ENCODE results near the gene SH2B2.
"Not testable (repeated sequence)": the region's sequence is repeated elsewhere in the genome, so short reads cannot be mapped to it uniquely, and the experiment has no call there.

SH2B2 gene

DNA sequence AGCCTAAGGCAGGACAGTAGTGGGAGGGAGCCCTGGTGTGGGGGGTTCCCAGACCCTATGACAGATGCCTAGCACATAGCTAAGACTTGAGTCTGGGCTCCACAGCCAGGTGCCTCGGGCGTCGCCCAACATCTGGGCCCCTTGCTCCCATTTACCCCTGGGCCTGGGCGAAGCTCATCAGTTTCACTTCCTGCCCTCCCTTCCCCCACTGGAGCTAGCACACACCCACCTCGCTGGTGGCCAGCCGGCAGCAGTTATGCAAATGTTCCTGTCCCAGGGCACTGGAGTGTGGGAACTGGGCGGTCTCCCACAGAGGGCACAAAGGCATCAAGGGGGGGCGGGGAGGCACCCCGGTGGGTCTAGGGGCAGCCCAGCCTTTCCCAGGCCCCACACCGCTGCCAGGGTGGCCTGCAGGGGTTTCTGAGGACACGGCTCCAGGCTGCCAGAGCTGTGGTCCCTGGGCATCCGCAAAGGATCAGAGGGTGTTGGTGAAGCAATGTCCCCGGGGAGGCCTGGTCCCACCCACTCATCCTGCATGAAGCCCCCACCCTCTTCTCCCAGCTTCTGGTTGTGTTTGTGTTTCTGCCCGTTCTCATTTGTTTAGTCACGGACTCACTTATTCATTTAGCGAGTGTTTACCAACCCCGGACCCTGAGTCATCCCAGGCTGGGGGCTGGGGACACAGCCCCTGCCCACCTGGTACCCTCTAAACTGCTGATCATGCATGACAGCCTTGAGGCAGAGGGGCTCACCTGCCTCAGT is 20.4 kb downstream of the SH2B2 start:
- DNase-seq (ENCODE audit: low spot score) = no peak

DNA sequence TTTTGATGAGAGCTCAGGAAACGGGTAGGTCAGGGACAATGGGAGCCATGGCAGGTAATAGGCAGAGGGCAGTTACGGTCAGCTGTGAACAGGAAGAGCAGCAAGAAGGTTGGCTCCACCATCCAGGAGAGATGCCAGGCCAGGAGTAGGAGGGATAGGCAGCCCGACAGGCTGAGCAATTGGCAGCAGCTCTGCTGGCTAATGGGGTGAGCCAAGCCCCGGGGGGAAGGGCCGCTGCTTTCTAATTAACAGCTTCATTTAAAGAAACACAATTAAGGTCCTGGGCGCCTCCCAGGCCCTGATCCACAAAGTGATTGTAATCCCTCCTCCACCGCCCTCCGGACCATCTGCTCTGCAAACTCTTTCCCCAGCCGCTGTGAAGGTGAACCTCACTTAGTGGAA is 23.7 kb downstream of the SH2B2 start:
- peak; percentile 44 for DNase-seq (ENCODE audit: low spot score)

DNA sequence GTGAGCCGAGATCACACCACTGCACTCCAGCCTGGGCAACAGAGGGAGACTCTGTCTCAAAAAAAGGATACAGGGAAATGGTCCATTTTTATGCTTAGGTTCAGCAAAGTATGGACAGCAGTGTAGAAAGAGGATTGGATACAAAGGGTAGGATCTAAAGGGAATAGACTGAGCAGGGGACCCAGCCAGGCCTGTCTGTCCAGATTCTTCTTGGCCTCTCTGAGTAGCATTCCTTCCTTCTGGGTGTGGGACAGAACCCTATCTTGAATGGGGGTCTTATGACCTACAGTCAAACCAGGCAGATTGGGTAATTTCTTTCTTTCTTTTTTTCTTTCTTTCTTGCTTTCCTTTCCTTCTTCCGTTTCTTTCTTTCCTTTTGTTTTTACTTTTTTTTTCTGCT is 25.6 kb downstream of the SH2B2 start:
- no peak for DNase-seq (ENCODE audit: low spot score)

DNA sequence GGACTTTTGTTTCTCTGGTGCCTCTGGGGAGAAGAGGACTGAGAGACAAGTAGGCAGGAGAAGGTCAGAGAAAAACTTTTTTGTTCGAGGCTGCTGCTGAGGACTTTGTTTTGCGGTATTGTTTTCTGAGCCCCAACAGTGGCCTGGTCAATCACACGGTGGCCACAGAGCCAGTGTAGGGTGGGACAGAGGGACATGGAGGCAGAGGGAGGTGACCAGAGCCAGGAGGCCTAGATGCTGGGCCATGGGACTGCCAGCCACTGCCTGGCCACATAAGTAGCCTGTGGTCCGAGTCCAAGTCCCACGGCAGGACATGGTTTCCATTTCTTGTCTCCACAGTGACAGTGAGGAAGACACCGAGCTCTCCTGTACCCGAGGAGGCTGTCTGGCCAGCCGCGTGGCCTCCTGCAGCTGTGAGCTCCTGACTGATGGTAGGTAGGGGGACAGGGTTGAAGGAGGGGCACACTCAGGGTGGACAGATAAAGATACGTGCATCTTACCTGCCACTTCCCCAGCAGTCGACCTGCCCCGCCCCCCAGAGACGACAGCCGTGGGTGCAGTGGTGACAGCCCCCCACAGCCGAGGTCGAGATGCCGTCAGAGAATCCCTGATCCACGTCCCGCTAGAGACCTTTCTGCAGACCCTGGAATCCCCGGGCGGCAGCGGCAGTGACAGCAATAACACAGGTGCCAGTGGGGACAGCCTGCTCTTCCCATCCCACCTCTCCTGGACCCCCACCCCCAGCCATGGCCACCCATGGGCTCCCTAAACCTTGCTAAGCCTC is 27.5 kb downstream of the SH2B2 start:
- no peak for DNase-seq (ENCODE audit: low spot score)

DNA sequence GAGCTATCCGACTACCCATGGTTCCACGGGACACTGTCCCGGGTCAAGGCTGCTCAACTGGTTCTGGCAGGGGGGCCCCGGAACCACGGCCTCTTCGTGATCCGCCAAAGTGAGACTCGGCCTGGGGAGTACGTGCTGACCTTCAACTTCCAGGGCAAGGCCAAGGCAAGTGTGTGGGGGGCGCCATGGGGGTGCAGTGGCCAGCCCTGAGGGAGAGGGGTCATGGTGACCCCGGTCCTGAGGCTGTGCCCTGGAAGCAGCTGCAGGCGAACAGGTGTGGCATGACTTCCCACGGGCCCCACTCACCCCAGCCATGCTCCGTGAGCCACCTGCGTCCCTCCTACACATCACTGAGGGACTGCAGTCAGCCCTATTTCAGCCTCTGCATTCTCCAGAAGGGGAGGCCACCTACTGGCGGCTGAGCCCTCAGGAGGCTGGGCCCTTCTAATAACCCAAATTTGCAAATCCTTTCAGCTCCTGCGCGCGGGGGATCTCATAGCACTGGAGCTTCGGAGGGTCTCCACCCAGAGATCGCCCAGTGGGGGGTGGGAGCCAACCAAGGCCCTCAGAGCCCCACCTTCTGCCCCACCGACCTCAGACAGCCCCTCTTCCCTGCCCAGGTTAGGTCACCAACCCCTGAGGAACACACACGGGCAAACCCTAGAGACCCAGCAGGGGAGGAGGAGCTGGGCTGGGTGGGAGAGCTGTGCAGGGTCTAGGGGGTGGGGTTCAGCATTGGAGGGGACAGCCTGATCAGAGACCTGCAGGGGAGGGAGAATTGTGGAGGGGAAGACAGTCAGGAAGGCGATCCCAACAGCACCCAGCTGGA is 30.8 kb downstream of the SH2B2 start:
- no peak for DNase-seq (ENCODE audit: low spot score)

DNA sequence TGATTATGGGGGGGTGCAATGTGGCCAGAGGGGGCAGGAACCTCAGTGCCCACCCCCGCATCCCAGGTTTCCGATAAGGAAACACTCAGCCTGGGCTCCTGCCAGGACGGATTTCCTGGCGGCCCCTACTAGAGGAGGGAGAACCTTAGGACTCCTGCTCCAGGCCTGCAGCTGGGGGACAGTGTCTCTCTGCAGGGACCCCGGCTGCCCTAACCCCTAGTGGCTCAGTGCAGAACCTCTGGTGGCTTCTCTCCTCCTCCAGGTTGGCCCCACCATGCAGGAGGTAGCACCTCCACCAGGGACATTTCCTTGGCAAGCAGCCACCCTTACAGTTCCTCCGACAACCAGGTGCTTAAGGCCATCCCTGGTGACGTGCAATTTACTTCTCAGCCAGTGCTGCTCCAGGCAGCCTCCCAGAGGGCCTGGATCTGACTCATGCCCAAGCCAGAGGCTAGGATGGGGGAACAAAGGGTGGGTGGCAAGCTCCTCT is 31.9 kb downstream of the SH2B2 start:
- DNase-seq (ENCODE audit: low spot score) = no peak

DNA sequence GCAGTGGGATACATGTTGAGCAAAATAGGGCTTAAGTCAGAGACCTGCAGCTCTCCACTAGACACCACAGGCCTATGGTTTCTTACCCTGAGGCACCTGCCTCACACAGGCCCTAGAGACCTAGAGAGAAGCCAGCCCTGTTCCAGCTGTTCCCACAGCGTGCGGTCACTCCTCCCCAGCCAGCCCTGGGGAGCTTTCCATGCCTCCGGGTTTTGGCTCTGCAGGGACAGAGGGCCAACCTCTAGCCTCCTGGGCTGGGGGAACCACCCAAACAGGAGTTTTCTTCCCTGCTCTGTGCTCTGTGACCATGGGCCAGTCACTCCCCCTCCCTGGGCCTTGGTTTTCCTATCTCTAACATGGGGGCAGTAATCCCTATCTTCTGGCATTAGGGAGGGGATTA is 33.0 kb downstream of the SH2B2 start:
- no peak for DNase-seq (ENCODE audit: low spot score)

DNA sequence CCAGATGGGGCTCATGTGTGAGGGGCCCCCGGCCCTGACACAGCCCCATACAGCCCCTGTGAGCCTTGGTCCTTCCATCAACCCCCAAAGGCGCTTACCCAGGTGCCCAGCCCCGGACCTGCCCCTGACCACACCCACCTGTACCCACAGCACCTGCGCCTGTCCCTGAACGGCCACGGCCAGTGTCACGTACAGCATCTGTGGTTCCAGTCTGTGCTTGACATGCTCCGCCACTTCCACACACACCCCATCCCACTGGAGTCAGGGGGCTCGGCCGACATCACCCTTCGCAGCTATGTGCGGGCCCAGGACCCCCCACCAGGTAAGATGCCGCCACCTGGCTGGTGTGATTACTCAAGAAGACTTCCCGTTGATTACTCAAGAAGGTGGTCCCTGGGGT is 33.5 kb downstream of the SH2B2 start:
- DNase-seq (ENCODE audit: low spot score) = no peak

DNA sequence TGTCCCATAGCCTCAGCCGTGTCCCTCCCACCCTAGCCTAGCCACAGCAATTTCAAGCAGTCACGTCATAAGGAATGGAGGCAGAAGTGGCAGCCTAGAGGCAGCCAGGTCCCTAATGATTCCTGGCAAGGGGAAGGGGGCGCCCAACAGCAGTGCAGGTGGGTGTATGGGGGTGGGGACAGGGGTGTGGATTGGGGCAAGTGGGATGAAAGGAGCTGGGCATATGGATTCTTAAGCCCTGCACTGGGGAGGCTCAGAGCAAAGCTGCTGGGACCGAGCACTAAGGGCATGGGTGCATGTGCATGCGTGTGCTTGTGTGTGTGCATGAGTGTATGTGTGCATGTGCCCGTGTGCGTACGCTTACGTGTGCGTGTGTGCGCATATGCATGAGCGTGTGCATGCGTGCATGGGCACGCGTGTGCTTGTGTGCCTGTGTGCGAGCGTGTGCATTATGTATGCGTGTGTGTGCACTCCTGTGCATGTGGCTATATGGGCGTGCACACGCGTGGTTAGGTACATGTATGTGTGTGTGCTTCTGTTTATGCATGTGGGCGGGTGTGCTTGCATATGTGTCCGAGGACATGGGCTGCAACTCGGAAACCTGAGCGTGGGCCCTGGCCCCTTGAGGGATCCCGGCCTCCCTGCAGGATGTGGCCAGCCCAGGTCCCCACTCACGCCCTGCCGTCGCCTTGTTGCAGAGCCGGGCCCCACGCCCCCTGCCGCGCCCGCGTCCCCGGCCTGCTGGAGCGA is 34.1 kb downstream of the SH2B2 start:
- no peak for DNase-seq (ENCODE audit: low spot score)

DNA sequence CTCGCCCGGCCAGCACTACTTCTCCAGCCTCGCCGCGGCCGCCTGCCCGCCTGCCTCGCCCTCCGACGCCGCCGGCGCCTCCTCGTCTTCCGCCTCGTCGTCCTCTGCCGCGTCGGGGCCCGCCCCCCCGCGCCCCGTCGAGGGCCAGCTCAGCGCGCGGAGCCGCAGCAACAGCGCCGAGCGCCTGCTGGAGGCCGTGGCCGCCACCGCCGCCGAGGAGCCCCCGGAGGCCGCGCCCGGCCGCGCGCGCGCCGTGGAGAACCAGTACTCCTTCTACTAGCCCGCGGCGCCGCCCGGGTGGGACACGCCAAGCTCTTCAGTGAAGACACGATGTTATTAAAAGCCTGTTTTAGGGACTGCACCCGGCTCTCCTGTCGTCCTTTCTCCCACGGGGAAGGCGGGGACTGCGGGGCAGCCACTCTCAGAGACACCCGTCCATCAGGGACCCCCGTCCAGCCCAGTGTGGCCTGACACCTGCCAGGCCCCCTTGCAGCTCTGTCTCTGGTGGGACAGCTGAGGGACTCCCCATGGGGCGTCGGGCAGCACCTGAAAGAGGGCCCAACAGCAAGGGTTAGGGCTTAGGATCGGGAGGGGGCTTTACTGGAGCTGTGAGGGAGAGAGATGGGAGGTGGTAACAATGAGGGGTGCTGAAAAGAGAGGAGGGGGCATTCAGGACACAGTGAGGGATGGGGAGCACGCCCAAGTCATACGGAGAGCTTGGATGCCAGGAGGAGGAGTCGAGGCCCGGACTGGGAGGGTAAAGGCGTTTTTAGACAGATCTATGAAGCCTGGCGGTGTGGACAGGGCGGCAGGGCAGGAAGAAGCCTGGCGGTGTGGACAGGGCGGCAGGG is 34.9 kb downstream of the SH2B2 start:
- no peak for DNase-seq (ENCODE audit: low spot score)

DNA sequence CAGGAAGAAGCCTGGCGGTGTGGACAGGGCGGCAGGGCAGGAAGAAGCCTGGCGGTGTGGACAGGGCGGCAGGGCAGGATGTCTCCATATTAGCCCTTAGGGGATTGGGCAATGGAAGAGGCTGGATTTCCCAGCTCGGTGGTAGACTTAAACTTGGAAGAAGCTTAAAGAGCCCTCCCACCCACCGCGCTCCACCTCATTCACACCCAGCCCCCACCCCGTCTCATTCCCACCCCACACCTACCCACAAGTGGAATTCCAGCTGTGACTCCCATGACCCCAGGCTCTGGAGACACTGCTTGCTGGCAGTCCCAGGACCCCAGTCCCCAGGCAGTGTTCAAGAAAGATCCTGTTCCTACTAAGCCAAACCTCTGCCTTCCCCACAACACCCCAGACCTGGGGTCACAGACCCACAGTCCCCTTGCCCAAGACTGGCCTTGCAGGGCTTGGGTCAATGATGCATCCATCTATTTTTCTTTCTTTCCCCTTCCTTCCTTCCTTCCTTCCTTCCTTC is 35.6 kb downstream of the SH2B2 start:
- no peak for DNase-seq (ENCODE audit: low spot score)

DNA sequence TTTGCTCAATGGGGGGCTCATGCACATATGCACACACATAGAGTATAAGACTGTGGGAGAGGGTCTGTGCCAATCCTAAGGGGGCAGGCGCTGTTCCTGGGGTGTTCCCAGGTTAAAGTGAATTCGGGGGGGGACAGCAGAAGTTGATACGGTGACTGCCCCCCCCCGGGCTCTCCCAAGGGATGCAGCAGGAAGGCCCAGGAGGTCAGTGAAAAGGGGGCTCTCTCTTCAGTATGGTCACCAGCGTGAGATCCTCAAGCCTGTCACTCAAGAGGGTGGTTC is 37.2 kb downstream of the SH2B2 start:
- no peak for DNase-seq (ENCODE audit: low spot score)

DNA sequence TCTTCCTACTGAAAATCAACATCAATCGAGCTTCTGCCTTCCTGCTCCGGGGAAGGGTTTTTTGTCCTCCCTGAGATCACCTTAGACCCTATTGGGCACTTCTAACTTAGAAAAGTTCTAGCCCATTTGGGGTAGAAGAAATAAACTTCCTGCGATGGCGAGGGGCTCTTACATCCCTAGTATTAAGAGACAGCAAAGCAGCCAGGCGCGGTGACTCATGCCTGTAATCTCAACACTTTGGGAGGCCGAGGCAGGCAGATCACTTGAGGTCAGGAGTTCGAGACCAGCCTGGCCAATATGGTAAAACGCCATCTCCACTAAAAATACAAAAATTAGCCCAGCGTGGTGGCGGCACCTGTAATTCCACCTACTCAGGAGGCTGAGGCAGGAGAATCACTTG is 38.4 kb downstream of the SH2B2 start:
- not testable (repeated sequence) for DNase-seq (ENCODE audit: low spot score)

DNA sequence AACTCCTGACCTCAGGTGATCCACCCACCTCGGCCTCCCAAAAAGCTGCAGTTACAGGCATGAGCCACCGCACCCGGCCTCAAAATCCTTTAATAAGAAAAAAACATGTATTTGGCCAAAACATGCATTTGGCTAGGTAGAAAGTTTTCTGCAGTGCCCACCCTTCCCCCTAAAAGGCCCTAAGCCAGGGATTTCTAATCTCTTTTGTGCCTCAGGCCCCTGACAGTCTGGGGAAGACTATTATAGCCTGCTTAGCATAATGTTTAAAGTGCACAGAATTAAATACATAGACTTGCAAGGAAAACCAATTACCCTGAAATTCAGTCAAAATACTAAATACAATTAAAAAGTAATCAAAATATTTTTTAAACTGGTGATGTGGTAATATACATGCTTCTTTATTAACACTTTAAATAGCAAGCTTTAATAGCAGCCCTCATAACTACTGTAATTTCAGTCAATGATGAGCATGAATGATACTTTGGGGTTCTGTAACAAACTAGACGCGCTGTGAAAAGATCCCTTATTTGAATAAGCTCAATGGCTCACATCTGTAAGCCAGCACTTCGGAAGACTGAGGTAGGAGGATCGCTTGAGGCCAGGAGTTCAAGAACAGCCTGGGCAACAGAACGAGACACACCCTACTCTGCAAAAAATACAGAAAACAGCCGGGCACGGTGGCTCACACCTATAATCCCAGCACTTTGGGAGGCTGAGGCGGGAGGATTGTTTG is 39.7 kb downstream of the SH2B2 start:
- no peak for DNase-seq (ENCODE audit: low spot score)

DNA sequence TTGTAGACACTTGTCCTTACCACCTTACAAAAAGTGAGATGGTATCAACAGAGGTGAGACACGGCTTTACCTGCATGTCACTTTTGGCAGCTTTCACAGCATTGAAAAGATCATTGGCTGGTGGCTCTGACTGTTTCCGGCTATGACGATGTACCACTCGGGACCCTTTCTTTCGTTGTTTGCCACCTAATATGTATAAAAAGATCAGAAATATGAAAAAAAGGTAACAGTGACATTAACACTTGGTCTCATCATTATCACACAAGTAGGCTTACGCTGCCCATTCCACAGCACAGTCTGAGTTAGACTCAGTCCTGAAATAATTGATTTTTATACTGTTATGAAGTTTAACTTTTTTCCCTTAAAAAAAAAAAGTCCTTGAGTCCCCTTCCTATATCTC is 40.5 kb downstream of the SH2B2 start:
- DNase-seq (ENCODE audit: low spot score) = not testable (repeated sequence)

DNA sequence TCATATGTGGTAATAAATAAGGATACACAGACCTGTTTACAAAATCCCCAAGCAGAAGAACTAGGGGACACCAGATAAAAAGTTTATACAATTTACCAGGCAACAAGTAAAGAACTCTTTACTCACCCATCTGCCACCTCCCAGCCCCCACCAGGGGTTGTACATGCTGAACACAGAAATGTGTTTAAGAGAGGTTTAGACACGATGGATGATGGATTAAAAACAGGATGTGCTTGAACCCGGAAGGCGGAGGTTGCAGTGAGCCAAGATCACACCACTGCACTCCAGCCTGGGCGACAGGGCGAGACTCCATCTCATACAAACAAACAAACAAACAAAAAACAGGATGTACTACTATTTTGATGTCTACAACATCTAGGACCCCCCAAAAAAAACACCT is 42.2 kb downstream of the SH2B2 start:
- DNase-seq (ENCODE audit: low spot score) = not testable (repeated sequence)

DNA sequence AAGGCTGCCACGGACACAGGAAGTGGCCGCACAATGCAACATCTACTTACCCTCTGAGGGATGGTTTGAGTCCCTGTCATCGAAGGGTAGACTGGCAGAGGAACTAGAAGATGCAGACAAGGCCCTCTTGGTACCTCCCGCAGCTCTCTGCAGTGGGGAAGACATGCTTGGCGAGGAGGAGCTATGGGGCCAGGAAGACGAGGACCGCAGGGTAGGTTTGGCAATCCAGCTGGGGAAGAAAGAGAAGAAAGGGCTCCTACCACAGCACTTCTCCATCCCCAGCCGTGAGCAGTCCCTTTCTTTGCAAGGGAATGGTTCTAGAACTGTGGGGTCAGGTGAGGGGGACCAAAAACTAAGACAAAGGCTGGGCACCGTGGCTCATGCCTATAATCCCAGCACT is 42.7 kb downstream of the SH2B2 start:
- DNase-seq (ENCODE audit: low spot score) = not testable (repeated sequence)

DNA sequence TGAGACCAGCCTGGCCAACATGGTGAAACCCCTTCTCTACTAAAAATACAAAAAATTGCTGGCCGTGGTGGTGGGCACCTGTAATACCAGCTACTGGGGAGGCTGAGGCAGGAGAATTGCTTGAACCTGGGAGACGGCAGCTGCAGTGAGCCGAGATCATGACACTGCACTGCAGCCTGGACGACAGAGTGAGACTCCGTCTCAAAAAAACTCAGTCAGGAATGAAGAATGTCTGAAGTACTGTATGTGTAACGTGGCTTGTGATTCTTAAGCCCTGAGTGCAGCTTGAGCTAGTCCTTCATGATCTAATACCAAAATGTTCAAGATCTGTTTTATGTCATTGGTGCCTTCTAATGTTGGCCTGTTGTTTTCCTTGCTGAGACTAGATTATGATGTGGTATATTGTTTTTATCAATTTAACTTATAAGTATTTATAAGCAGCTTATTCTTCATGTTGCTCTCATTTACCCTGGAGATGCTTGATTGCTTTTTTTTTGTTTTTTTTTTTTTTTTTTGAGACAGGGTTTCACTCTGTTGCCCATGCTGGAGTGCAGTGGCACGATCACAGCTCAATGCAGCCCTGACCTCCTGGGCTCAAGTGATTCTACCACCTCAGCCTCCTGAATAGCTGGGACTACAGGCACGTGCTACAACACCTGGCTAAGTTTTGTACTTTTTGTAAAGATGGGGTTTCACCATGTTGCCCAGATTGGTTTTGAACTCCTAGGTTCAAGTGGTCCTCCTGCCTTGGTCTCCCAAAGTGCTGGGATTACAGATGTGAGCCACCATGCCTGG is 44.2 kb downstream of the SH2B2 start:
- not testable (repeated sequence) for DNase-seq (ENCODE audit: low spot score)

DNA sequence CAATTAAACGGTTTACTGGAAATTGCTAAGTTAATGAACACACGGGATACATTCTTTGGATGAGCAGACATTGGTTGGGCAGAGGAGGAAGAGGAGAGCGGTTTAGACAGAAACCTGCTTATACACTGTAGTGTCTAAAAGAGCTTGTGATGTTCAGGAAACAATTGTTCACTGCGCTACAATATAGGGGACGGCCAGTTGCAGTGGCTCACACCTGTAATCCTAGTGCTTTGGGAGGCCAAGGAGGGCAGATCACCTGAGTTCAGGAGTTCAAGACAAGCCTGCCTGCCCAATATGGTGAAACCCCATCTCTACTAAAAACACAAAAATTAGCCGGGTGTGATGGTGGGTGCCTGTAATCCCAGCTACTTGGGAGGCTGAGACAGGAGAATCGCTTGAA is 48.9 kb downstream of the SH2B2 start:
- not testable (repeated sequence) for DNase-seq (ENCODE audit: low spot score)
